ENCODE measurements around the gene SLC46A3. TPM values are rescaled to one million over a fixed set of nuclear protein-coding genes. Genes with fewer than 3 reads are reported as not detected.

The SLC46A3 gene
- total RNA-seq, 1 donor from 2014 or later = 6.1 TPM

GRCh38 chr13:28755546-28755870 is 36.7 kb upstream of the SLC46A3 start:
- no peak overlapping the region for H3K27ac ChIP-seq (ENCODE audit: low read depth, low read length)

GRCh38 chr13:28754698-28755545 is 36.2 kb upstream of the SLC46A3 start:
- peaks cover 7% of the 10 kb centered on the region for H3K9me3 Mint-ChIP-seq (ENCODE audit: unreplicated experiment)
- peak overlapping the region; percentile 9 for H3K27ac ChIP-seq (ENCODE audit: low read depth, low read length)
- no peaks in the 10 kb centered on the region for H3K36me3 ChIP-seq (ENCODE audit: insufficient read depth, low read length)
- H3K4me1 ChIP-seq (ENCODE audit: insufficient read depth, low read length) = no peaks in the 10 kb centered on the region
- peaks cover 4% of the 10 kb centered on the region for H3K9me3 ChIP-seq (ENCODE audit: insufficient read depth, low read depth, low read length)
- TF ChIP-seq EZH2 (IDR thresholded peaks at IDR 0.05; ENCODE audit: insufficient read depth, low read length) (no peak), CTCF (IDR thresholded peaks at IDR 0.05; ENCODE audit: insufficient read depth, low read depth, low read length) (no peak)
- H4K20me1 ChIP-seq (ENCODE audit: insufficient read depth, low read length) = no peaks in the 10 kb centered on the region
- no peaks in the 10 kb centered on the region for H3K27me3 Mint-ChIP-seq (ENCODE audit: low read depth, unreplicated experiment)
- peak overlapping the region; percentile 40 for H3K9ac ChIP-seq (ENCODE audit: low read length)
- peak overlapping the region; percentile 77 for H3K27ac Mint-ChIP-seq (ENCODE audit: unreplicated experiment)
- DNase-seq (ENCODE audit: low read depth) = no peak
- H3K4me1 Mint-ChIP-seq (ENCODE audit: low read depth, unreplicated experiment) = peaks cover 17% of the 10 kb centered on the region
- no peak for FAIRE-seq
- H2AFZ ChIP-seq (ENCODE audit: low read depth, low read length) = peak overlapping the region; percentile 58
- H3K4me2 ChIP-seq (ENCODE audit: low read length) = peak overlapping the region; percentile 50
- H3K4me3 ChIP-seq (ENCODE audit: insufficient read depth, low read depth, low read length) = no peak overlapping the region
- H3K4me3 Mint-ChIP-seq (ENCODE audit: unreplicated experiment) = peak overlapping the region; percentile 60
- H3K27me3 ChIP-seq (ENCODE audit: insufficient read depth, low read length) = no peaks in the 10 kb centered on the region
- H3K36me3 Mint-ChIP-seq (ENCODE audit: low read depth, unreplicated experiment) = peaks cover 2% of the 10 kb centered on the region
- H3K79me2 ChIP-seq (ENCODE audit: insufficient read depth, low read length) = no peaks in the 10 kb centered on the region

More at GRCh38 chr13:28755546-28755870, 36.7 kb upstream of the SLC46A3 start:
- Histone ChIP-seq H2AFZ (ENCODE audit: low read depth, low read length) (peak overlapping the region; percentile 58), H3K4me2 (ENCODE audit: low read length) (peak overlapping the region; percentile 50), H3K36me3 (ENCODE audit: insufficient read depth, low read length) (no peaks in the 10 kb centered on the region), H3K9me3 (ENCODE audit: insufficient read depth, low read depth, low read length) (peaks cover 4% of the 10 kb centered on the region), H3K4me1 (ENCODE audit: insufficient read depth, low read length) (no peaks in the 10 kb centered on the region), H3K9ac (ENCODE audit: low read length) (no peak overlapping the region), H3K4me3 (ENCODE audit: insufficient read depth, low read depth, low read length) (no peak overlapping the region), H3K27me3 (ENCODE audit: insufficient read depth, low read length) (no peaks in the 10 kb centered on the region), H3K79me2 (ENCODE audit: insufficient read depth, low read length) (no peaks in the 10 kb centered on the region), H4K20me1 (ENCODE audit: insufficient read depth, low read length) (no peaks in the 10 kb centered on the region)
- Mint-ChIP-seq H3K4me3 (ENCODE audit: unreplicated experiment) (no peak overlapping the region), H3K27me3 (ENCODE audit: low read depth, unreplicated experiment) (no peaks in the 10 kb centered on the region), H3K9me3 (ENCODE audit: unreplicated experiment) (peaks cover 7% of the 10 kb centered on the region), H3K36me3 (ENCODE audit: low read depth, unreplicated experiment) (peaks cover 2% of the 10 kb centered on the region), H3K27ac (ENCODE audit: unreplicated experiment) (no peak overlapping the region), H3K4me1 (ENCODE audit: low read depth, unreplicated experiment) (peaks cover 17% of the 10 kb centered on the region)
- DNase-seq (ENCODE audit: low read depth) (no peak), FAIRE-seq (no peak)
- TF ChIP-seq EZH2 (IDR thresholded peaks at IDR 0.05; ENCODE audit: insufficient read depth, low read length) (no peak), CTCF (IDR thresholded peaks at IDR 0.05; ENCODE audit: insufficient read depth, low read depth, low read length) (no peak)

- TF ChIP-seq EZH2 (IDR thresholded peaks at IDR 0.05; ENCODE audit: insufficient read depth, low read length) (no peak), CTCF (IDR thresholded peaks at IDR 0.05; ENCODE audit: insufficient read depth, low read depth, low read length) (no peak)
- H3K79me2 ChIP-seq (ENCODE audit: insufficient read depth, low read length) = no peaks in the 10 kb centered on the region
- peaks cover 2% of the 10 kb centered on the region for H3K36me3 Mint-ChIP-seq (ENCODE audit: low read depth, unreplicated experiment)
- peaks cover 8% of the 10 kb centered on the region for H3K9me3 Mint-ChIP-seq (ENCODE audit: unreplicated experiment)
- no peak overlapping the region for H2AFZ ChIP-seq (ENCODE audit: low read depth, low read length)
- peak overlapping the region; percentile 12 for H3K27ac ChIP-seq (ENCODE audit: low read depth, low read length)
- no peak for FAIRE-seq
- no peak overlapping the region for H3K4me3 ChIP-seq (ENCODE audit: insufficient read depth, low read depth, low read length)
- no peak overlapping the region for H3K4me2 ChIP-seq (ENCODE audit: low read length)
- no peaks in the 10 kb centered on the region for H3K36me3 ChIP-seq (ENCODE audit: insufficient read depth, low read length)
- no peaks in the 10 kb centered on the region for H4K20me1 ChIP-seq (ENCODE audit: insufficient read depth, low read length)
- H3K27me3 ChIP-seq (ENCODE audit: insufficient read depth, low read length) = no peaks in the 10 kb centered on the region
- no peaks in the 10 kb centered on the region for H3K9me3 ChIP-seq (ENCODE audit: insufficient read depth, low read depth, low read length)
- no peak overlapping the region for H3K9ac ChIP-seq (ENCODE audit: low read length)
- no peak for DNase-seq (ENCODE audit: low read depth)
- H3K27me3 Mint-ChIP-seq (ENCODE audit: low read depth, unreplicated experiment) = no peaks in the 10 kb centered on the region
- peaks cover 17% of the 10 kb centered on the region for H3K4me1 Mint-ChIP-seq (ENCODE audit: low read depth, unreplicated experiment)
- H3K27ac Mint-ChIP-seq (ENCODE audit: unreplicated experiment) = peak overlapping the region; percentile 99
- no peak overlapping the region for H3K4me3 Mint-ChIP-seq (ENCODE audit: unreplicated experiment)
- H3K4me1 ChIP-seq (ENCODE audit: insufficient read depth, low read length) = no peaks in the 10 kb centered on the region
These were observed 35.2 kb upstream of the SLC46A3 start for GRCh38 chr13:28753946-28754345.
